Suppressor macrophage treated with lipopolysaccharide for 1 hour (primary cell): ENCODE measurements around the gene PUS3.
"Not testable (repeated sequence)": the region's sequence is repeated elsewhere in the genome, so short reads cannot be mapped to it uniquely, and the experiment has no call there.

Experiments used
- DNase-seq, 3 donors: peaks; one replicate each; pipeline ENCODE4 v3.0.0-alpha.2; 2020 to 2022

PUS3 gene

DNA sequence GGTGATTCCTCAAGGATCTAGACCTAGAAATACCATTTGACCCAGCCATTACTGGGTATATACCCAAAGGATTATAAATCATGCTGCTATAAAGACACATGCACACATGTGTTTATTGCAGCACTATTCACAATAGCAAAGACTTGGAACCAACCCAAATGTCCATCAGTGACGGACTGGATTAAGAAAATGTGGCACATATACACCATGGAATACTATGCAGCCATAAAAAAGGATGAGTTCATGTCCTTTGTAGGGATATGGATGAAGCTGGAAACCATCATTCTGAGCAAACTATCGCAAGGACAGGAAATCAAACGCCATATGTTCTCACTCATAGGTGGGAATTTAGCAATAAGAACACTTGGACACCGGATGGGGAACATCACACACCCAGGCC is 37.7 kb downstream of the PUS3 start:
- DNase-seq, result not testable (repeated sequence)

DNA sequence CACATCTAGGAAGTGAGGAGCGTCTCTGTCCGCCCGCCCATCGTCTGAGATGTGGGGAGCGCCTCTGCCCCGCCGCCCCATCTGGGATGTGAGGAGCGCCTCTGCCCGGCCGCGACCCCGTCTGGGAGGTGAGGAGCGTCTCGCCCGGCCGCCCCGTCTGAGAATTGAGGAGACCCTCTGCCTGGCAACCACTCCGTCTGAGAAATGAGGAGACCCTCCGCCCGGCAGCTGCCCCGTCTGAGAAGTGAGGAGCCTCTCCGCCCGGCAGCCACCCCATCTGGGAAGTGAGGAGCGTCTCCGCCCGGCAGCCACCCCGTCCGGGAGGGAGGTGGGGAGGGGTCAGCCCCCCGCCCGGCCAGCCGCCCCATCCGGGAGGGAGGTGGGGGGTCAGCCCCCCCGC is 40.2 kb downstream of the PUS3 start:
- DNase-seq, result not testable (repeated sequence)

DNA sequence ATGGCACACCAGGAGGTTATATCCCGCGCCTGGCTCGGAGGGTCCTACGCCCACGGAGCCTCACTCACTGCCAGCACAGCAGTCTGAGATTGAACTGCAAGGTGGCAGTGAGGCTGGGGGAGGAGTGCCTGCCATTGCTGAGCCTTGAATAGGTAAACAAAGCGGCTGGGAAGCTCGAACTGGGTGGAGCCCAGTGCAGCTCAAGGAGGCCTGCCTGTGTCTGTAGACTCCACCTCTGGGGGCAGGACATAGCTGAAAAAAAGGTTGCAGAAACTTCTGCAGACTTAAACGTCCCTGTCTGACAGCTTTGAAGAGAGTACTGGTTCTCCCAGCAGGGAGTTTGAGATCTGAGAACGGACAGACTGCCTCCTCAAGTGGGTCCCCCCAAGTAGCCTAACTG is 45.3 kb downstream of the PUS3 start:
- DNase-seq, result not testable (repeated sequence)

DNA sequence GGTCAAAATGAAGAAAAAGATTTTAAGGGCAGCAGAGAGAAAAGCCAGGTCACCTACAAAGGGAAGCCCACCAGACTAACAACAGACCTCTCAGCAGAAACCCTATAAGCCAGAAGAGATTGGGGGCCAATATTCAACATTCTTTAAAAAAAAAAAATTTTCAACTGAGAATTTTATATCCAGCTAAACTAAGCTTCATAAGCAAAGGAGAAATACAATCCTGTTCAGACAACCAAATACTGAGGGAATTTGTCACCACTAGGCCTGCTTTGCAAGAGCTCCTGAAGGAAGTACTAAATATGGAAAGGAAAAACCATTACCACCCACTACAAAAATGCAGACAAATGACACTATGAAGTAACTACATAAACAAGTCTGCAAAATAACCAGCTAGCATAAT is 56.8 kb downstream of the PUS3 start:
- DNase-seq, result no peak
